Body of pancreas (tissue), 4 donors: Measurements from ENCODE around the gene LRP1. TPM values are rescaled to one million over a fixed set of nuclear protein-coding genes. Genes with fewer than 3 reads are reported as not detected.

Source experiments
- ATAC-seq: fragments of 150-250 bp; one replicate; pipeline ENCODE4 v1.9.1; 2016
- DNase-seq, 4 donors: peaks; one replicate each; pipeline ENCODE4 v3.0.0-alpha.2; 2019
- H3K27ac ChIP-seq, 4 donors: fragments of 200-600 bp; sonication (generic); 1 replicate in 3 of 4; 2 replicates in 1 of 4; pipeline versions ENCODE4 v1.5.1 to v1.6.1; 2016 to 2019; ENCODE audit warnings: mild to moderate bottlenecking in 1 of 4, mixed read lengths in 1 of 4, moderate library complexity in 1 of 4
- H3K27me3 ChIP-seq, 2 donors: fragments of 200-600 bp; sonication (generic); one replicate each; pipeline ENCODE4 v1.6.0; 2016; ENCODE audit warnings: mild to moderate bottlenecking in 1 of 2
- H3K36me3 ChIP-seq, 2 donors: fragments of 200-600 bp; sonication (generic); replicated peaks in 1 of 2; 2 replicates each; pipeline ENCODE4 v1.5.1; 2016; ENCODE audit warnings: low read depth in 2 of 2; ENCODE audit not compliant: insufficient read depth in 1 of 2
- H3K4me1 ChIP-seq: fragments of 200-600 bp; sonication (generic); one replicate; pipeline ENCODE4 v1.6.0; 2016
- H3K4me3 ChIP-seq, 2 donors: fragments of 200-600 bp; sonication (generic); 1 replicate in 1 of 2; 2 replicates in 1 of 2; pipeline ENCODE4 v1.5.1; 2016 to 2019
- H3K9me3 ChIP-seq, 3 donors: fragments of 200-600 bp; sonication (generic); 1 replicate in 2 of 3; 2 replicates in 1 of 3; pipeline ENCODE4 v1.5.1; 2016
- POLR2A ChIP-seq, 3 donors: fragments of 450-650 bp; IDR thresholded peaks; one replicate each; pipeline ENCODE4 v1.6.1; 2016; ENCODE audit warnings: antibody characterized with exemption in 3 of 3, mild to moderate bottlenecking in 2 of 3
- WGBS, 2 donors: methylation state at CpG; one replicate each; pipeline ENCODE4 v1.1.5; 2017; 5-methylcytosine and 5-hydroxymethylcytosine counted together
- intact Hi-C: fragments of 100-400 bp; cut with DNase I; formaldehyde crosslinking; loops from one replicate; pipeline ENCODE4 v1.15.1; 2023
- total RNA-seq, 2 donors: library from RNA; depleted of rRNA; stranded (reverse); fragments of >200 nt; gene quantifications; one replicate each; pipeline ENCODE4 v1.1.0, GENCODE V29; 2016
- TF ChIP-seq, protein P1 (sequence below), 7 experiments: fragments of 450-650 bp in 4 of 7; fragments of 200-600 bp in 3 of 7; sonication (generic) in 3 of 7; IDR thresholded peaks; one replicate each; pipeline ENCODE4 v1.5.1; 2016 to 2019; ENCODE audit warnings: antibody characterized with exemption in 7 of 7

LRP1 gene
- total RNA-seq, 2 donors from 2014 or later = 61.2 to 162 TPM

GRCh38 chr12:57213763-57214397 lies 85.6 kb downstream of the LRP1 start:
- H3K27me3 ChIP-seq = peaks cover 0 to 19% of the 10 kb centered on the region in 2 donors
- peak; percentile 2 for ATAC-seq
- peaks cover 41% of the 10 kb centered on the region for H3K4me1 ChIP-seq
- H3K36me3 ChIP-seq = no peaks in the 10 kb centered on the region
- 20 to 22% methylated on average over 3 to 4 of the region's 4 CpGs for WGBS, 2 donors
- H3K27ac ChIP-seq = peak overlapping the region in 1 of 4 donors; percentile 54
- TF ChIP-seq POLR2A (IDR thresholded peaks at IDR 0.05) = no peak
- TF ChIP-seq, protein P1, sequence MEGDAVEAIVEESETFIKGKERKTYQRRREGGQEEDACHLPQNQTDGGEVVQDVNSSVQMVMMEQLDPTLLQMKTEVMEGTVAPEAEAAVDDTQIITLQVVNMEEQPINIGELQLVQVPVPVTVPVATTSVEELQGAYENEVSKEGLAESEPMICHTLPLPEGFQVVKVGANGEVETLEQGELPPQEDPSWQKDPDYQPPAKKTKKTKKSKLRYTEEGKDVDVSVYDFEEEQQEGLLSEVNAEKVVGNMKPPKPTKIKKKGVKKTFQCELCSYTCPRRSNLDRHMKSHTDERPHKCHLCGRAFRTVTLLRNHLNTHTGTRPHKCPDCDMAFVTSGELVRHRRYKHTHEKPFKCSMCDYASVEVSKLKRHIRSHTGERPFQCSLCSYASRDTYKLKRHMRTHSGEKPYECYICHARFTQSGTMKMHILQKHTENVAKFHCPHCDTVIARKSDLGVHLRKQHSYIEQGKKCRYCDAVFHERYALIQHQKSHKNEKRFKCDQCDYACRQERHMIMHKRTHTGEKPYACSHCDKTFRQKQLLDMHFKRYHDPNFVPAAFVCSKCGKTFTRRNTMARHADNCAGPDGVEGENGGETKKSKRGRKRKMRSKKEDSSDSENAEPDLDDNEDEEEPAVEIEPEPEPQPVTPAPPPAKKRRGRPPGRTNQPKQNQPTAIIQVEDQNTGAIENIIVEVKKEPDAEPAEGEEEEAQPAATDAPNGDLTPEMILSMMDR (IDR thresholded peaks at IDR 0.05) = no peak
- no peak overlapping the region for H3K4me3 ChIP-seq
- no peaks in the 10 kb centered on the region for H3K9me3 ChIP-seq
- intact Hi-C loops = loop anchor here (2.0 kb wide), 1 partner anchor 31 kb away; no protein-coding TSS in a partner anchor
- no peak for DNase-seq

- H3K36me3 ChIP-seq = no peaks in the 10 kb centered on the region
- WGBS, 2 donors = 1 to 2% methylated on average over 13 to 14 of the region's 14 CpGs
- no peaks in the 10 kb centered on the region for H3K9me3 ChIP-seq
- H3K27ac ChIP-seq = peak overlapping the region in 1 of 4 donors; percentile 54
- ATAC-seq (peak; percentile 61), DNase-seq (peak; percentile 66 to 75 (median 70))
- peaks cover 0 to 23% of the 10 kb centered on the region in 2 donors for H3K27me3 ChIP-seq
- no peak overlapping the region for H3K4me3 ChIP-seq
- intact Hi-C loops = no loop called here
- TF ChIP-seq POLR2A (IDR thresholded peaks at IDR 0.05) = no peak
- TF ChIP-seq, protein P1 (IDR thresholded peaks at IDR 0.05) = peak; percentile 51 to 80 (median 65)
- peaks cover 41% of the 10 kb centered on the region for H3K4me1 ChIP-seq
These were observed 86.1 kb downstream of the LRP1 start for GRCh38 chr12:57214398-57214781.

DNA sequence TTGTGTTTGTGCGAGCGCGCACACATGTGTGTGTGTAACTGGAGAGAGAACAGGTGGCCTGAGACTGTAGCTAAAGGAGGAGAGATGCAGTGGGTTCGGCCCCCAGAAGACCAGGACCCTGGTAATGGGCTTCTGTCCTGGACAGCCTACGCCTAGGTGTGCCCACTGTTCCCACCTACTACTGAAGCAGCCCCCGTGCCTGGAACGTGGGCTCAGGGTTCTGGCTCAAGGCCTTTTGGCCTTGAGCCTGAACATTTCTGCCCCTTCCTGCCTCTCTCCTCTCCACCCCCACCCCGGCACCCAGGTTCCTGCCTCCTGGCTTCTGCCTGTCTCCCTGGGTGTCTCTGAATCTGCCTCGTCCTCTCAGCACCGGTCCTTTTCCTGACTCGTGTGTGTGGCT lies 86.8 kb downstream of the LRP1 start:
- intact Hi-C loops = no loop called here
- Histone ChIP-seq H3K4me3 (no peak overlapping the region), H3K36me3 (no peaks in the 10 kb centered on the region), H3K27me3 (peaks cover 0 to 25% of the 10 kb centered on the region in 2 donors), H3K9me3 (no peaks in the 10 kb centered on the region), H3K27ac (no peak overlapping the region), H3K4me1 (peaks cover 41% of the 10 kb centered on the region)
- TF ChIP-seq, protein P1 (IDR thresholded peaks at IDR 0.05) = no peak
- no peak for TF ChIP-seq POLR2A (IDR thresholded peaks at IDR 0.05)
- 26 to 29% methylated on average over 11 of the region's 11 CpGs for WGBS, 2 donors
- DNase-seq (no peak), ATAC-seq (no peak)

DNA sequence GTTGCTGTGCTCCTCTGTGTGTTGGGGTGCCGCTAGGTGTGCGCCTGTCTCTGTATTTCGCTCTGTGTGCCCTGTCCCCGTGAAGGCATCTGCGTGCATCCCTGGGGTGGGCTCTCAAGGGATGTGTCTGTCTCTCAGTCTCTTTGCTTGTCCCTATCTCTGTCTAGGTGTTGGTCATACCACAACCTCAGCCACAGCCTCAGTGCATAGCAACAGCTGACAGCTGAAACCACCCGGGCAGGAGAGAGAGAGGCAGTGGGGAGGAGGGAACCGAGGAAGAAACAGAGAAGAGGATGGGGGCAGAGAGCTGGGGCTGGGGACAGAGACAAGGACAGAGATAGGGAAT lies 87.4 kb downstream of the LRP1 start:
- Histone ChIP-seq H3K4me1 (peaks cover 41% of the 10 kb centered on the region), H3K27ac (no peak overlapping the region), H3K4me3 (no peak overlapping the region), H3K36me3 (no peaks in the 10 kb centered on the region), H3K9me3 (no peaks in the 10 kb centered on the region), H3K27me3 (peaks cover 0 to 25% of the 10 kb centered on the region in 2 donors)
- ATAC-seq (no peak), DNase-seq (no peak)
- TF ChIP-seq, protein P1 (IDR thresholded peaks at IDR 0.05) = no peak
- no peak for TF ChIP-seq POLR2A (IDR thresholded peaks at IDR 0.05)
- intact Hi-C loops = no loop called here
- WGBS, 2 donors = 8 to 22% methylated on average over 4 to 7 of the region's 7 CpGs
